ENCODE data around the gene NEGR1. TPM values are rescaled to one million over a fixed set of nuclear protein-coding genes. Genes with fewer than 3 reads are reported as not detected.

Gene NEGR1
- total and polyA plus RNA-seq, 4 donors: 0.08 to 0.14 (median 0.12) TPM; not detected in 1

- no peak for TF ChIP-seq TAF1 (conservative IDR thresholded peaks at IDR 0.05)
- TF ChIP-seq RXRA (IDR thresholded peaks at IDR 0.05): no peak
- TF ChIP-seq, protein P1, sequence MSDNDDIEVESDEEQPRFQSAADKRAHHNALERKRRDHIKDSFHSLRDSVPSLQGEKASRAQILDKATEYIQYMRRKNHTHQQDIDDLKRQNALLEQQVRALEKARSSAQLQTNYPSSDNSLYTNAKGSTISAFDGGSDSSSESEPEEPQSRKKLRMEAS (IDR thresholded peaks at IDR 0.05): no peak
- no peak for TF ChIP-seq NR2F2 (IDR thresholded peaks at IDR 0.05)
- TF ChIP-seq SP1 (IDR thresholded peaks at IDR 0.05): no peak
- TF ChIP-seq, protein P2, sequence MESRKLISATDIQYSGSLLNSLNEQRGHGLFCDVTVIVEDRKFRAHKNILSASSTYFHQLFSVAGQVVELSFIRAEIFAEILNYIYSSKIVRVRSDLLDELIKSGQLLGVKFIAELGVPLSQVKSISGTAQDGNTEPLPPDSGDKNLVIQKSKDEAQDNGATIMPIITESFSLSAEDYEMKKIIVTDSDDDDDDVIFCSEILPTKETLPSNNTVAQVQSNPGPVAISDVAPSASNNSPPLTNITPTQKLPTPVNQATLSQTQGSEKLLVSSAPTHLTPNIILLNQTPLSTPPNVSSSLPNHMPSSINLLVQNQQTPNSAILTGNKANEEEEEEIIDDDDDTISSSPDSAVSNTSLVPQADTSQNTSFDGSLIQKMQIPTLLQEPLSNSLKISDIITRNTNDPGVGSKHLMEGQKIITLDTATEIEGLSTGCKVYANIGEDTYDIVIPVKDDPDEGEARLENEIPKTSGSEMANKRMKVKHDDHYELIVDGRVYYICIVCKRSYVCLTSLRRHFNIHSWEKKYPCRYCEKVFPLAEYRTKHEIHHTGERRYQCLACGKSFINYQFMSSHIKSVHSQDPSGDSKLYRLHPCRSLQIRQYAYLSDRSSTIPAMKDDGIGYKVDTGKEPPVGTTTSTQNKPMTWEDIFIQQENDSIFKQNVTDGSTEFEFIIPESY (IDR thresholded peaks at IDR 0.05): no peak
- TF ChIP-seq HNF4G (IDR thresholded peaks at IDR 0.05): no peak
- TF ChIP-seq RAD21 (IDR thresholded peaks at IDR 0.05): no peak
- TF ChIP-seq JUND (IDR thresholded peaks at IDR 0.05): no peak
- TF ChIP-seq FOXA2 (IDR thresholded peaks at IDR 0.05): no peak
- no peak for TF ChIP-seq ATF3 (IDR thresholded peaks at IDR 0.05)
- no peak for TF ChIP-seq YY1 (IDR thresholded peaks at IDR 0.05)
- TF ChIP-seq GABPA (IDR thresholded peaks at IDR 0.05 in 1 of 2, conservative IDR thresholded peaks at IDR 0.05 in 1 of 2): no peak
- TF ChIP-seq, protein P3, sequence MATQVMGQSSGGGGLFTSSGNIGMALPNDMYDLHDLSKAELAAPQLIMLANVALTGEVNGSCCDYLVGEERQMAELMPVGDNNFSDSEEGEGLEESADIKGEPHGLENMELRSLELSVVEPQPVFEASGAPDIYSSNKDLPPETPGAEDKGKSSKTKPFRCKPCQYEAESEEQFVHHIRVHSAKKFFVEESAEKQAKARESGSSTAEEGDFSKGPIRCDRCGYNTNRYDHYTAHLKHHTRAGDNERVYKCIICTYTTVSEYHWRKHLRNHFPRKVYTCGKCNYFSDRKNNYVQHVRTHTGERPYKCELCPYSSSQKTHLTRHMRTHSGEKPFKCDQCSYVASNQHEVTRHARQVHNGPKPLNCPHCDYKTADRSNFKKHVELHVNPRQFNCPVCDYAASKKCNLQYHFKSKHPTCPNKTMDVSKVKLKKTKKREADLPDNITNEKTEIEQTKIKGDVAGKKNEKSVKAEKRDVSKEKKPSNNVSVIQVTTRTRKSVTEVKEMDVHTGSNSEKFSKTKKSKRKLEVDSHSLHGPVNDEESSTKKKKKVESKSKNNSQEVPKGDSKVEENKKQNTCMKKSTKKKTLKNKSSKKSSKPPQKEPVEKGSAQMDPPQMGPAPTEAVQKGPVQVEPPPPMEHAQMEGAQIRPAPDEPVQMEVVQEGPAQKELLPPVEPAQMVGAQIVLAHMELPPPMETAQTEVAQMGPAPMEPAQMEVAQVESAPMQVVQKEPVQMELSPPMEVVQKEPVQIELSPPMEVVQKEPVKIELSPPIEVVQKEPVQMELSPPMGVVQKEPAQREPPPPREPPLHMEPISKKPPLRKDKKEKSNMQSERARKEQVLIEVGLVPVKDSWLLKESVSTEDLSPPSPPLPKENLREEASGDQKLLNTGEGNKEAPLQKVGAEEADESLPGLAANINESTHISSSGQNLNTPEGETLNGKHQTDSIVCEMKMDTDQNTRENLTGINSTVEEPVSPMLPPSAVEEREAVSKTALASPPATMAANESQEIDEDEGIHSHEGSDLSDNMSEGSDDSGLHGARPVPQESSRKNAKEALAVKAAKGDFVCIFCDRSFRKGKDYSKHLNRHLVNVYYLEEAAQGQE (IDR thresholded peaks at IDR 0.05): no peak
- TF ChIP-seq FOXA1 (IDR thresholded peaks at IDR 0.05): no peak
- WGBS: 63% methylated on average over 7 of the region's 7 CpGs
- DNase-seq (ENCODE audit: low spot score): no peak
- Histone ChIP-seq H3K27ac (ENCODE audit: low read depth in 1 of 2, low read length in 2 of 2) (no peak overlapping the region), H3K27me3 (ENCODE audit: control insufficient read depth in 4 of 4, insufficient read depth in 4 of 4, low read length in 3 of 4) (no peaks in the 10 kb centered on the region), H3K9me3 (ENCODE audit: control insufficient read depth in 4 of 4, low read length in 3 of 4) (no peaks in the 10 kb centered on the region), H3K4me3 (ENCODE audit: low read depth in 1 of 3, low read length in 3 of 3) (no peak overlapping the region), H3K36me3 (ENCODE audit: control insufficient read depth in 4 of 4, insufficient read depth in 3 of 4, low read depth in 1 of 4, low read length in 3 of 4) (no peaks in the 10 kb centered on the region), H3K4me1 (ENCODE audit: control insufficient read depth in 4 of 4, insufficient read depth in 4 of 4, low read length in 3 of 4) (no peaks in the 10 kb centered on the region), H3K9ac (ENCODE audit: low read depth in 1 of 2, low read length in 2 of 2) (no peak overlapping the region)
These were observed 789.9 kb downstream of the NEGR1 start for GRCh38 chr1:71492298-71493041.

GRCh38 chr1:71490432-71490831 lies 791.9 kb downstream of the NEGR1 start:
- H3K4me3 ChIP-seq (ENCODE audit: low read depth in 1 of 3, low read length in 3 of 3): no peak overlapping the region
- no peaks in the 10 kb centered on the region for H3K9me3 ChIP-seq (ENCODE audit: control insufficient read depth in 4 of 4, low read length in 3 of 4)
- 72% methylated on average over 5 of the region's 5 CpGs for WGBS
- no peaks in the 10 kb centered on the region for H3K27me3 ChIP-seq (ENCODE audit: control insufficient read depth in 4 of 4, insufficient read depth in 4 of 4, low read length in 3 of 4)
- no peaks in the 10 kb centered on the region for H3K4me1 ChIP-seq (ENCODE audit: control insufficient read depth in 4 of 4, insufficient read depth in 4 of 4, low read length in 3 of 4)
- DNase-seq (ENCODE audit: low spot score): no peak
- H3K36me3 ChIP-seq (ENCODE audit: control insufficient read depth in 4 of 4, insufficient read depth in 3 of 4, low read depth in 1 of 4, low read length in 3 of 4): no peaks in the 10 kb centered on the region
- no peak for TF ChIP-seq EGR1 (IDR thresholded peaks at IDR 0.05; ENCODE audit: low read depth in 2 of 2)
- no peak for TF ChIP-seq FOXA2 (IDR thresholded peaks at IDR 0.05)
- TF ChIP-seq, protein P4, sequence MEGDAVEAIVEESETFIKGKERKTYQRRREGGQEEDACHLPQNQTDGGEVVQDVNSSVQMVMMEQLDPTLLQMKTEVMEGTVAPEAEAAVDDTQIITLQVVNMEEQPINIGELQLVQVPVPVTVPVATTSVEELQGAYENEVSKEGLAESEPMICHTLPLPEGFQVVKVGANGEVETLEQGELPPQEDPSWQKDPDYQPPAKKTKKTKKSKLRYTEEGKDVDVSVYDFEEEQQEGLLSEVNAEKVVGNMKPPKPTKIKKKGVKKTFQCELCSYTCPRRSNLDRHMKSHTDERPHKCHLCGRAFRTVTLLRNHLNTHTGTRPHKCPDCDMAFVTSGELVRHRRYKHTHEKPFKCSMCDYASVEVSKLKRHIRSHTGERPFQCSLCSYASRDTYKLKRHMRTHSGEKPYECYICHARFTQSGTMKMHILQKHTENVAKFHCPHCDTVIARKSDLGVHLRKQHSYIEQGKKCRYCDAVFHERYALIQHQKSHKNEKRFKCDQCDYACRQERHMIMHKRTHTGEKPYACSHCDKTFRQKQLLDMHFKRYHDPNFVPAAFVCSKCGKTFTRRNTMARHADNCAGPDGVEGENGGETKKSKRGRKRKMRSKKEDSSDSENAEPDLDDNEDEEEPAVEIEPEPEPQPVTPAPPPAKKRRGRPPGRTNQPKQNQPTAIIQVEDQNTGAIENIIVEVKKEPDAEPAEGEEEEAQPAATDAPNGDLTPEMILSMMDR (IDR thresholded peaks at IDR 0.05; ENCODE audit: low read depth, low read length, missing input control): no peak
- no peak for TF ChIP-seq SP1 (IDR thresholded peaks at IDR 0.05)
- TF ChIP-seq, protein P2 (IDR thresholded peaks at IDR 0.05): no peak
- TF ChIP-seq RAD21 (IDR thresholded peaks at IDR 0.05): no peak
- no peak overlapping the region for H3K9ac ChIP-seq (ENCODE audit: low read depth in 1 of 2, low read length in 2 of 2)
- H3K27ac ChIP-seq (ENCODE audit: low read depth in 1 of 2, low read length in 2 of 2): no peak overlapping the region
